ENCODE results near the gene BNIP5.

The BNIP5 gene

GRCh38 chr6:36381502-36382389, 45.1 kb upstream of the BNIP5 start:
- Histone ChIP-seq H3K4me3 (ENCODE audit: low read depth, low read length) (no peak overlapping the region), H3K9ac (no peak overlapping the region), H2AFZ (no peak overlapping the region), H3K4me1 (peaks cover 7% of the 10 kb centered on the region), H3K36me3 (ENCODE audit: control insufficient read depth, insufficient read depth, low read length) (no peaks in the 10 kb centered on the region), H3K27me3 (ENCODE audit: control insufficient read depth, insufficient read depth, low read length) (no peaks in the 10 kb centered on the region), H3K79me2 (no peaks in the 10 kb centered on the region), H3K9me3 (ENCODE audit: control insufficient read depth, low read length) (no peaks in the 10 kb centered on the region), H3K27ac (no peak overlapping the region), H3K4me2 (ENCODE audit: low read length) (no peak overlapping the region)
- TF ChIP-seq CTCF (IDR thresholded peaks at IDR 0.05) = no peak

- Histone ChIP-seq H3K4me2 (ENCODE audit: low read length) (no peak overlapping the region), H3K9ac (no peak overlapping the region), H3K4me1 (no peaks in the 10 kb centered on the region), H3K27ac (no peak overlapping the region), H2AFZ (no peak overlapping the region), H3K27me3 (ENCODE audit: control insufficient read depth, insufficient read depth, low read length) (no peaks in the 10 kb centered on the region), H3K9me3 (ENCODE audit: control insufficient read depth, low read length) (no peaks in the 10 kb centered on the region), H3K79me2 (no peaks in the 10 kb centered on the region), H3K36me3 (ENCODE audit: control insufficient read depth, insufficient read depth, low read length) (no peaks in the 10 kb centered on the region), H3K4me3 (ENCODE audit: low read depth, low read length) (no peak overlapping the region)
- no peak for TF ChIP-seq CTCF (IDR thresholded peaks at IDR 0.05)
These were observed 43.5 kb upstream of the BNIP5 start for GRCh38 chr6:36380166-36380565.

- TF ChIP-seq CTCF (IDR thresholded peaks at IDR 0.05) = no peak
- Histone ChIP-seq H3K79me2 (no peaks in the 10 kb centered on the region), H2AFZ (no peak overlapping the region), H3K36me3 (ENCODE audit: control insufficient read depth, insufficient read depth, low read length) (no peaks in the 10 kb centered on the region), H3K27me3 (ENCODE audit: control insufficient read depth, insufficient read depth, low read length) (no peaks in the 10 kb centered on the region), H3K4me1 (no peaks in the 10 kb centered on the region), H3K4me2 (ENCODE audit: low read length) (no peak overlapping the region), H3K9ac (no peak overlapping the region), H3K27ac (no peak overlapping the region), H3K9me3 (ENCODE audit: control insufficient read depth, low read length) (no peaks in the 10 kb centered on the region), H3K4me3 (ENCODE audit: low read depth, low read length) (no peak overlapping the region)
These were observed 42.2 kb upstream of the BNIP5 start for GRCh38 chr6:36378936-36379335.

GRCh38 chr6:36378243-36378920, 41.7 kb upstream of the BNIP5 start:
- no peaks in the 10 kb centered on the region for H3K9me3 ChIP-seq (ENCODE audit: control insufficient read depth, low read length)
- H3K79me2 ChIP-seq = no peaks in the 10 kb centered on the region
- no peaks in the 10 kb centered on the region for H3K27me3 ChIP-seq (ENCODE audit: control insufficient read depth, insufficient read depth, low read length)
- no peaks in the 10 kb centered on the region for H3K4me1 ChIP-seq
- H3K27ac ChIP-seq = no peak overlapping the region
- H3K4me3 ChIP-seq (ENCODE audit: low read depth, low read length) = no peak overlapping the region
- H3K4me2 ChIP-seq (ENCODE audit: low read length) = no peak overlapping the region
- no peak overlapping the region for H3K9ac ChIP-seq
- no peaks in the 10 kb centered on the region for H3K36me3 ChIP-seq (ENCODE audit: control insufficient read depth, insufficient read depth, low read length)
- H2AFZ ChIP-seq = no peak overlapping the region
- no peak for TF ChIP-seq CTCF (IDR thresholded peaks at IDR 0.05)

Data from parathyroid adenoma (tissue), 2 donors.